ENCODE measurements around the gene GRIK4.

DNA sequence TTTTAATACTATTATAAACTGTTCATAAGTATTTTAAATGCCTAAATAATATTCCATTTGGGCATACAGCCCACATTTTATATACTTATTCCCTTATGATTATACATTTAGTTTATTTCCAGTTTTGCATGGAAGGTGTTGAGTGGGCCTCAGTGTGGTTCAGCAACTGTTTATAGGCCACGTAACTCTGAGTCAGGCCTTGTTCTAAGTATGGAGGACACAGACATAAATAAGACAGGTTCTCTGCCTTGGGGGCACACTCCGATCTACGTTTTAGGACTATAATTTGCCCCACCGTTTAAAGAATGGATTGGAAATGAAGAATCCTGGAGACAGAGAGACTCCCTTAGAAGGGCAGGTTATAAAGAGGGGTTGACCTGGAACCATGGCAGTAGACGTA, 300.2 kb downstream of the GRIK4 start:
- TF ChIP-seq EWSR1 (IDR thresholded peaks at IDR 0.05; ENCODE audit: borderline replicate concordance, low read depth, partially characterized antibody) (no peak), SMC3 (conservative IDR thresholded peaks at IDR 0.05; ENCODE audit: insufficient read depth, low read depth, low read length) (no peak), ZNF24 (IDR thresholded peaks at IDR 0.05) (no peak), ZNF274 (IDR thresholded peaks at IDR 0.05; ENCODE audit: borderline replicate concordance, low read depth, low read length) (no peak)
- TF ChIP-seq, protein P1, sequence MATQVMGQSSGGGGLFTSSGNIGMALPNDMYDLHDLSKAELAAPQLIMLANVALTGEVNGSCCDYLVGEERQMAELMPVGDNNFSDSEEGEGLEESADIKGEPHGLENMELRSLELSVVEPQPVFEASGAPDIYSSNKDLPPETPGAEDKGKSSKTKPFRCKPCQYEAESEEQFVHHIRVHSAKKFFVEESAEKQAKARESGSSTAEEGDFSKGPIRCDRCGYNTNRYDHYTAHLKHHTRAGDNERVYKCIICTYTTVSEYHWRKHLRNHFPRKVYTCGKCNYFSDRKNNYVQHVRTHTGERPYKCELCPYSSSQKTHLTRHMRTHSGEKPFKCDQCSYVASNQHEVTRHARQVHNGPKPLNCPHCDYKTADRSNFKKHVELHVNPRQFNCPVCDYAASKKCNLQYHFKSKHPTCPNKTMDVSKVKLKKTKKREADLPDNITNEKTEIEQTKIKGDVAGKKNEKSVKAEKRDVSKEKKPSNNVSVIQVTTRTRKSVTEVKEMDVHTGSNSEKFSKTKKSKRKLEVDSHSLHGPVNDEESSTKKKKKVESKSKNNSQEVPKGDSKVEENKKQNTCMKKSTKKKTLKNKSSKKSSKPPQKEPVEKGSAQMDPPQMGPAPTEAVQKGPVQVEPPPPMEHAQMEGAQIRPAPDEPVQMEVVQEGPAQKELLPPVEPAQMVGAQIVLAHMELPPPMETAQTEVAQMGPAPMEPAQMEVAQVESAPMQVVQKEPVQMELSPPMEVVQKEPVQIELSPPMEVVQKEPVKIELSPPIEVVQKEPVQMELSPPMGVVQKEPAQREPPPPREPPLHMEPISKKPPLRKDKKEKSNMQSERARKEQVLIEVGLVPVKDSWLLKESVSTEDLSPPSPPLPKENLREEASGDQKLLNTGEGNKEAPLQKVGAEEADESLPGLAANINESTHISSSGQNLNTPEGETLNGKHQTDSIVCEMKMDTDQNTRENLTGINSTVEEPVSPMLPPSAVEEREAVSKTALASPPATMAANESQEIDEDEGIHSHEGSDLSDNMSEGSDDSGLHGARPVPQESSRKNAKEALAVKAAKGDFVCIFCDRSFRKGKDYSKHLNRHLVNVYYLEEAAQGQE (IDR thresholded peaks at IDR 0.05; ENCODE audit: borderline replicate concordance), result no peak
- TF ChIP-seq, protein P1 (CRISPR knock-in tag; IDR thresholded peaks at IDR 0.05; ENCODE audit: low read depth), result no peak
- TF ChIP-seq, protein P2, sequence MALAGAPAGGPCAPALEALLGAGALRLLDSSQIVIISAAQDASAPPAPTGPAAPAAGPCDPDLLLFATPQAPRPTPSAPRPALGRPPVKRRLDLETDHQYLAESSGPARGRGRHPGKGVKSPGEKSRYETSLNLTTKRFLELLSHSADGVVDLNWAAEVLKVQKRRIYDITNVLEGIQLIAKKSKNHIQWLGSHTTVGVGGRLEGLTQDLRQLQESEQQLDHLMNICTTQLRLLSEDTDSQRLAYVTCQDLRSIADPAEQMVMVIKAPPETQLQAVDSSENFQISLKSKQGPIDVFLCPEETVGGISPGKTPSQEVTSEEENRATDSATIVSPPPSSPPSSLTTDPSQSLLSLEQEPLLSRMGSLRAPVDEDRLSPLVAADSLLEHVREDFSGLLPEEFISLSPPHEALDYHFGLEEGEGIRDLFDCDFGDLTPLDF (CRISPR knock-in tag; IDR thresholded peaks at IDR 0.05), result no peak

Measured in K562 (cell line).